Activated CD4-positive, alpha-beta T cell treated with anti-CD3 and anti-CD28 coated beads for 48 hours (primary cell): ENCODE data around the gene C2orf72.
"Not testable (repeated sequence)": the region's sequence is repeated elsewhere in the genome, so short reads cannot be mapped to it uniquely, and the experiment has no call there.

Experiments
- DNase-seq: peaks from one replicate; pipeline ENCODE4 v3.0.0-alpha.2; 2020

C2orf72 gene

GRCh38 chr2:231015926-231016325 is 21.4 kb upstream of the C2orf72 start:
- no peak for DNase-seq

DNA sequence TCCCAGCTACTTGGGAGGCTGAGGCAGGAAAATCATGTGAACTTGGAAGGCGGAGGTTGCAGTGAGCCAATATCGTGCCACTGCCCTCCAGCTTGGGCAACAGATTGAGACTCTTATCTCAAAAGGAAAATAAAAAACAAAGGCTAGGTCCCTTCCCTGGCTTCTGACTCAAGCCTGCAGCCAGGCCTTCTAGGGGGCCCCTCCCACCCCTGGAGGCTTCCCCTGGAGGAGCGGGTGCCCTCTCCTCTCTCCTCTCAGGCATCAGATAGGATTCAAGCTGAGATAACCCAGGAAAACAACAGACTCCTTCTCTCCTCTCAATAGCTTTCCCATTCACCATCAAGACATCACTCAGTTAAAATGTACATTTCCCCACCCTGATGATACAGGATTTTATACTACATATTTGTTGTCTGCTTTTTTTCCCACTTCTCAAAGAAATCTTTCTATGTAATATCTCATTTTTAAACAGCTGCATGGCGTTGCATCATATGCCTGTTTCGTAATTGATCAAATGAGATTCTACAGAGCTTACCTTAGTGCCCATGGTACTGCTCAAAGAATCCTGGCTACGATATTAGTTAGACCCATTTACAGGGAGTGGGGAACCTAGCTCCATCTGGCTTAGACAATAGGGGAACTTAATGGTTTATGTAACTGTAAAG is 20.6 kb upstream of the C2orf72 start:
- no peak for DNase-seq

DNA sequence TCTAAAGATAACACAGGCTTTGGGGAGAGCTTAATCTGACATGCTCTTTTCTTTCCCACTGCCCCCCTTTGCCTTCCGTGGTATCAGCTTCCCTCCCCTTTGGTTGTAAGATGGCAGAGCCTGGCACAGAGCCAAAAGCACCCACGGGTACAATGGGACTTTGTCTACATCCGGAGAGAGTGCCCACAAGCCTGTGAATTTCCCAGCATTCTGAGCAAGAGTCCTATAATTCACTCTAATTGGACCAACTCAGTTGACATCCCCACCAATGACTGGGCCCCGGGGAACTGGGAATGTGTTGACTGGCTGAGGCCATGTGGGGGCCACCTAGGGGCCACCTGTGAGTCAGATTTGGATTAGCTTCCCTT is 20.1 kb upstream of the C2orf72 start:
- peak; percentile 26 for DNase-seq

DNA sequence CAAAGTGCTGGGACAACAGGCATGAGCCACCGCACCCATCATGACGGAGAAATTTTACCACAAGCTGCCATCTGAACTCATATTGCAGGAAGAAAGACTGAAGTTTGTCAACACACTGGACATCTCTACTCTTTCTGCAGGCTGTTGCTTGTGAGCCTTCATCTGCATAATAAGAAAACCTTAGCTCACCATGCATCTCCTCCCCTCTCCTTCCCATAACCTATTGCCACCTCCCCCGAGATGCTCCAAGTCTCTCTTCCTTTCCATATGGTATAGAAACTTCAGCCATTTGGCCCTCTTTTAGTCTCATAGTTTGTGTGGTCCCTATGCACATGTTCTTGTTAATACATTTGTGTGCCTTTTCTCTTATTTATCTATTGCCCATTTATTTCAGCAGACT is 19.1 kb upstream of the C2orf72 start:
- DNase-seq, result no peak

GRCh38 chr2:231025059-231025458 is 12.3 kb upstream of the C2orf72 start:
- DNase-seq, result not testable (repeated sequence)

DNA sequence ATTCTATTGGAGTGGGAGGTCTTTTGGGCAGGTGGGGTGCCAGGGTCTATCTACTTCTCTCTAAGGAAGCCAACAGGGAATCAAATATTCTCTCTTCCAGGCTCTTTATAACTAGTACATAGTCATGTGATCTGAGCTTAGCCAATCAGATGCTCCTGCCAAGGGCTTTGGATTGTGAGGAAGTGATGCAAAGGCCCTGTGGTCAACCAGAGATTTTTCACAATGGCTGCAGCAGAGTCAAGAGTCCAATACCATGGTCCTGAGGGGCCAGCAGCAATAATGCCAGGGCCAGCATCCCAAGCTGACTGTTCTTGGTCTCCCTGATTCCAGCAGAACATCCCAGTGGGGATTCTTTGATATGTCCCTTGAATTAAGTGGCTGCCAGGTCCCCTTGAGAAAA is 8.4 kb upstream of the C2orf72 start:
- no peak for DNase-seq

- peak; percentile 17 for DNase-seq
Measured at GRCh38 chr2:231029563-231029962, 7.8 kb upstream of the C2orf72 start.

DNA sequence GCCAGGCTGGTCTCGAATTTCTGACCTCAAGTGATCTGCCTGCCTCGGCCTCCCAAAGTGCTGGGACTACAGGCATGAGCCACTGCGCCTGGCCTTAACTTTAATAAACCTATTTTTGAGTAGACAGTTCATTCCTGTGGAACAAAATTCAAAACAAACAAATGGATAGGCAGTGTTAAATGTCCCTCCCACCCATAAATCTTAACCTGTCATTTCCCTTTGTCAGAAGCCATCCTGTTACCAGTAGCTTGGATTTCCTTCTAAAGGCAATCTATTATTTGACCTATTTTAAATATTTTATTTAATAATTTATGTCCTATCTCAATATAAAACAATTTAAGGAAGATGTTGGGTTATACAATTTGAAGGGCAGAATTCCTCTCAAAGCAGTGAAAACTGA is 6.6 kb upstream of the C2orf72 start:
- DNase-seq, result no peak

DNA sequence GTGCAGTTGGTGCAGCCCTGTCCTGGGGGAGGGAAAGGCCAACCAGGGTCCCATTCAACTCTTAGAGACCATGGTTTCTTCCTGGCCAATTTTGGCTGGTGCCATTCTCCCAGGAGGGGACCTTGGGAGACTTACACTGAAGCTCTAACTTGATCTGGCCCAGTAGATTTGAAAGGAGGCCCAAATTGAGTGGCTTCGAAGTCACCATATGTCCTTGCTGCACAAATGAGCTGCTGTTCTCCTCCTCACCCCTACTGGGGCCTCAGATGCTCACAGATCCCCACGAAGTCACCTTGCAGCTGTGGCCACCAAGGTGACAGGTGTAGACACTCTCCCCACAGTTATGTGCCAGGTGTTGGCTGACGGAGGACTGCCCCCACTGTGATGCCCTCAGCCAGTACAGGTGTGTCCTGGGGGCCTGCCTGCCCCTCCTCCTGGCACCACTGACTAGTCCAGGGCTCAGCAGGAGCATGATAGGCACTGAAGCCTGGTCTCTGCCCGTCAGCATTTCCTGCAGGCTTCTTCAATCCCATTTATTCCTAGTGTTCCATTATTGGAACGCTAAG is 4.7 kb upstream of the C2orf72 start:
- no peak for DNase-seq

GRCh38 chr2:231033147-231034132 is 3.9 kb upstream of the C2orf72 start:
- DNase-seq, result no peak

DNA sequence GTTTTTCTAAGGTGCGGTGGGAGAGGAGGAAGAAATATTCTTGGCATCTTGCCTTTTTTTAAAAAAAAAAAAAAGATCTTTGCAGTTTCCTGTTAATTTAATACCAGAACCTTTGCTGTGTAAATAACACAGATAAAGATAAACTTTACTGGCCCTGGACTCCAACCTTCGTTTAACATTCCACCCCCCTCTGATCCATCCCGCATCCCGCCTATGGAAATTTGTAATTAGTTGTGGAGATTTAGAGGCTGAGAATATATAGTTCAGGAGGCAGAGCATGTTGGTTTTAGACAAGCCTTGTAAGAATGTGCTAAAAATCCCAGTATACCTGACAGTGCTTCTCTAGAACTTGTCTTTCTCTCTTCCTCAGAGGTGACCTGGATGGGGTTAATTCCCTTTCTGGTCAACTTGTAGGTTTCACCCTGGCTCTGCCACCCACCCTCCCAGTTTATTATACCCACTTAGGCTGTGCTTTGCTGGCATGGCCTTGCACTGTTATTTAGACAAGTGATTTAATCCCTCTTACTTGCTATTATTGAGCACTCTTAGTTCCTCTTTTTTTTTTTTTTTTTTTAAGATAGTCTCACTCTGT is 2.9 kb upstream of the C2orf72 start:
- no peak for DNase-seq

GRCh38 chr2:231036131-231036530 is 1.2 kb upstream of the C2orf72 start:
- DNase-seq, result no peak

DNA sequence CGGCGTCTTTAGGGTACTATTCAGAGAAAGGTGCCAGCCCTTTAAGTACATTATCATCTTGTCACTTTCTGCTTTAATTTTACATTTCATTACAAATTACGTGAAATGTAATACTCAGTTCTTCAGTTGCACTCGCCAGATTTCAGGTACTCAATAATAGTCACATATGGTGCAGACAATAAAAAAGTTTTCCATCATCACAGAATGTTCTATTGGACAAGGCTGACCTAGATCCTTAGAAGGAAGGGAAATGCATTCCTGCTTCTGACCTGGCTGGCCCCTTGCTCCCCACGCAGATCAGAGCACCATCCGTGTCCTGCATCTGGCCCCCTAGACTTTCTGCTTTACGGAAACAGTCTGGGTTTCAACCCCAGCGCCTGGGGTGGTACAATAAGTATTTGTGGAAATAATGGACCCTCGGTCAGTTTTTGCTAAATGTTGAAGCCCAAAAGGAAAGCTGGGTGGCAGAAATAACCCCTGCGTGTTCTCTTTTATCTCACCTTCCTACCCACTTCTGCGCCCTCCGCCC is 681 bp upstream of the C2orf72 start:
- no peak for DNase-seq

DNA sequence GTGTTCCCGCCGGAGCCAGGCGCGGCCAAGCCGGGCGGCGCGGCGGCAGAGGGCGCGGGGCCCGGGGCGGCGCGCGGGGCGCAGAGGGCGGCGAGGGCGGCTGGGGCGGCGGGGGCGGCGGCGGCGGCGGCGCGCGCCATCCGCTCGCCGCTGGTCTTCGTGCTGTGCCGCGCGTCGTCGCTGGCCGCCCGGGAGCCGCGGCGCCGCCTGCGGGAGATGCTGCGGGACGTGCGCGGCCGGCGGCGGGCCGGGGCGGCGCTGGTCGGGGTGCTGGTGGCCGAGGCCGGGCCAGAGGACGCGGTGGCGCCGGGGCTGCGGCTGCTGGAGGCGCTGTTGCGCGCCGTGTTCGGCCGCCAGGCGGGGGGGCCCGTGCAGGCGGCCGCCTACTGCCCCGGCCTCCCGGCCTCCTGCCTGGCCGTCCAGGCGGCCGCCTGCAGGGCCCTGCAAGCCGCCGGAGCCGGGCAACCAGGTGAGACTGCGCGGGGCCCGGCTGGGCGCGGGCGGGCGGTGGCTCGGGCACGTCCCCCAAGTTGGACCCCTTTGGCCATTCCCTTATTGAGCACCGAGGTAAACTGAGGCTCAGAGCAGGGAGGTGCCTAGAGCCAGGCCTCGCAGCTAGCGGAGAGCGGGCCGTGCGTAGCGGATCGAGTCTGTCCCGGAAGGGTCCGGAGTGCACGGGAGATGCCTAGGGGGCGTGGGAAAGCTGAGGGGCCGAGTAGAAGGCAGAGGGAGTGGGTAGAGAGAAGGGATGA is 584 bp downstream of the C2orf72 start:
- no peak for DNase-seq

- DNase-seq, result no peak
Measured at GRCh38 chr2:231038483-231039293, 1.4 kb downstream of the C2orf72 start.

DNA sequence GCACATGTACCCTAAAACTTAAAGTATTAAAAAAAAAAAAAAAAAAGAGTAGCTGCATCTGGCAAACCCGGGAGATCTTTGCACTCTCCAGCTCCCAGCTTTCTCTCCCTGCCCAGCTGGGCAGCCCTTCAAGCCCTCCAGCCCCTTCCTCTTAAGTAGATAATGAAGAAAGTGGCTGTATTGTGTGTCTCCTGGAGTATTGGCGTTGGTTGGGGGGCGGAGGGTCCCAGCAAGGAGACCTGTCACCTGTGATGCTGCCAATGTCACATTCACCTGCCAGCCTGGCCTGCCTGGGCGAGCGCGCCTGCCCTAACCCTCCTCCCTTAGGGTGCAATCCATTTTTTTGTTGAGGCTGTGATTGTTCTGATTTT is 2.0 kb downstream of the C2orf72 start:
- no peak for DNase-seq

DNA sequence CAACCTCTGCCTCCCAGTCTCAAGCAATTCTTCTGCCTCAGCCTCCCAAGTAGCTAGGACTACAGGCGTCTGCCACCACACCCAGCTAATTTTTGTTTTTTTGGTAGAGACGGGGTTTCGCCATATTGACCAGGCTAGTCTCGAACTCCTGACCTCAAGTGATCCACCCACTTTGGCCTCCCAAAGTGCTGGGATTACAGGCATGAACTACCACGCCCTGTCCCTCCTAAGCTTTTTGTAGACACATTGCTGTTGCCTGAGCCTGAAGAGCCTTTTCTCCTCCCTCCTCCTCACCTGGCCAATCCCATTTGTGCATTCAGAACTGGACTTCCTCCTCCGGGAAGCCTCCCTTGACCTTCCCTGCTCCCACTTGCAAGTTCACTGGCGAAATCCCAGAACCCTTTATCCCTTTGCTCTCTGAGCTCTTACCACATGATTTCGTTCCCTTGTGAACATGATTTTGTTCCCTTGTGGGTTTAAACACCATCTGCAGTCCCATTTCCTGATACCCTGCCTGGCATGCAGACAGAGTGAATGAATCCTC is 2.6 kb downstream of the C2orf72 start:
- no peak for DNase-seq

- no peak for DNase-seq
Measured at GRCh38 chr2:231041061-231041689, 3.9 kb downstream of the C2orf72 start.

GRCh38 chr2:231043796-231044195 is 6.5 kb downstream of the C2orf72 start:
- no peak for DNase-seq

GRCh38 chr2:231046916-231047273 is 9.6 kb downstream of the C2orf72 start:
- DNase-seq, result no peak
